GM19043 (cell line): ENCODE results near the gene CCP110.

ENCODE experiments used
- ATAC-seq: cut with Tn5 transposase; IDR thresholded peaks from one replicate; pipeline ENCODE4 v1.9.1; 2021; ENCODE audit warnings: low read depth; ENCODE audit not compliant: unreplicated experiment

The CCP110 gene

DNA sequence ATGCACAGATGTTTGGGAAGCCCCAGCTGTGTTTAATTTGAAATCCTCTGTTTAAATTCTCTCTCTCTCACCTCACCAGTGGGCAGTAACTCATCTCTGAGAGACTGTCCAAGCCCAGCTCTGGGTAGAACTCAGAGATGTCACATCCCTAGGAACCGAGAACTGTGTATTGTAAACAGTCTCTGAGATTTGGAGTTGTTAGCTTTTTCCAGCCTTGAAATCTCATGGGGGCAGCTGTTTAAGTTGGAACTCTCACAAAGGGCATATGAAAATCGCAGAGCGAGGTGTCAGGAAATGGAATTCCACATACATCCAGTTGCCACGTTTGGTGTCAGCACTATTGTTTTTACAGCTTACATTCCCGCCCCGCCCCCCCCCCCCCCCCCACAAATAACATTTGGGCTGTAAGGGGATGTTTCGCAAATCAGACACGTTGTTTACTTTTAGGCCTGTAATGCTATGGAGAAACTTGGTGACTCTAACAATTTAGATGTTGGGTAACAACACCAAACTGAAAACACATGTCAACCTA is 66.1 kb downstream of the CCP110 start:
- no peak for ATAC-seq

- ATAC-seq, result no peak
Measured at GRCh38 chr16:19595043-19595767, 71.5 kb downstream of the CCP110 start.

- no peak for ATAC-seq
Measured at GRCh38 chr16:19598805-19599510, 75.2 kb downstream of the CCP110 start.

DNA sequence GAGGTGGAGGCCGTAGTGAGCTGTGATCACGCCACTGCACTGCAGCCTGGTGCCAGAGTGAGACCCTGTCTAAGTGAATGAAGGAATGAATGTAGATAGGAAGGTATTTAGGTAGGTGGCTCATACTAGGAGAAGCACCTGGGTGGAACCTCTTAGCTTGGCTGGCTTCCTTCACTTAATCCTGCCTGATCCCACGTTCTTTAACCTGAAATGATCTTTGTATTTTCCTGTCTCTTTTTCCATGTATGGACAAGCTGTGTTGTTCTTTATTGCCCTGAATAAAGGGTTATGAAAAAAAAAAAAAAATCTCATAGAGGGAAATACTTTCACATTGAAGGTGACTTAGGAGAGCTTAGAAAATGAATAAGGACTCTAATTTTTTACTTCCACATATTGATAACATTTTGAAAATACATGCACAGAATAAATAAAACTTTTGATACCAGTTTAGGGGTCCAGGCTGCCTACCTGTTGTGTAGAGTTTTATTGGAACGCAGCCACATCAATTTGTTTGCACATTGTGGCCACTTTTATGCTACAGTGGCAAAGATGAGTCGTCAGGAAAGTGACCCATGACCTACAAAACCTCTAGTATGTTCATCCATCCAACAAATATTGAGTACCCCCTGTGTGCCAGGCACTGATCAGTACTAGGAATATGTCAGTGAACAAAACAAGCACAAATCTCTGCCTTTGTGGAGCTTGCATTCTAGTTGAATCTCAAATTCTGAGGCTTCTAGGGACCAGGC is 76.4 kb downstream of the CCP110 start:
- ATAC-seq, result no peak

GRCh38 chr16:19601083-19601976 is 77.6 kb downstream of the CCP110 start:
- ATAC-seq, result no peak
